GM12892 (cell line): Measurements from ENCODE around the gene PAX2.

Experiments
- POLR2A ChIP-seq: IDR thresholded peaks from 2 replicates; pipeline ENCODE4 v1.6.1; 2011; ENCODE audit warnings: low read depth, low read length, control low read depth
- POLR2AphosphoS5 ChIP-seq: IDR thresholded peaks from 2 replicates; pipeline ENCODE4 v1.6.1; 2011; ENCODE audit warnings: low read depth, low read length, control low read depth

GRCh38 chr10:100792574-100792973 is 47.2 kb downstream of the PAX2 start:
- TF ChIP-seq POLR2AphosphoS5 = no peak
- TF ChIP-seq POLR2A = no peak
